Thyroid gland (tissue), 4 donors: ENCODE data around the gene SNX10.

Source experiments
- CTCF ChIP-seq, 6 experiments: fragments of 200-600 bp in 3 of 6; fragments of 450-650 bp in 3 of 6; sonication (generic) in 3 of 6; IDR thresholded peaks; one replicate each; pipeline ENCODE4 v1.5.1; 2016 to 2019; ENCODE audit warnings: antibody characterized with exemption in 6 of 6, mild to moderate bottlenecking in 2 of 6, inconsistent platforms in 1 of 6, moderate library complexity in 1 of 6
- POLR2A ChIP-seq, 2 donors: fragments of 450-650 bp; IDR thresholded peaks; one replicate each; pipeline ENCODE4 v1.6.1; 2017; ENCODE audit warnings: antibody characterized with exemption in 2 of 2, mild to moderate bottlenecking in 2 of 2, moderate library complexity in 1 of 2

- TF ChIP-seq CTCF (IDR thresholded peaks at IDR 0.05) (no peak), POLR2A (IDR thresholded peaks at IDR 0.05) (no peak)
Measured at GRCh38 chr7:26280723-26281122, 10.9 kb upstream of the SNX10 start.
